HG02798 (cell line): Measurements from ENCODE around the gene ANO3.

Source experiments
- ATAC-seq: cut with Tn5 transposase; IDR thresholded peaks from one replicate; pipeline ENCODE4 v1.9.1; 2021; ENCODE audit warnings: mild to moderate bottlenecking; ENCODE audit not compliant: unreplicated experiment, poor library complexity

The ANO3 gene

DNA sequence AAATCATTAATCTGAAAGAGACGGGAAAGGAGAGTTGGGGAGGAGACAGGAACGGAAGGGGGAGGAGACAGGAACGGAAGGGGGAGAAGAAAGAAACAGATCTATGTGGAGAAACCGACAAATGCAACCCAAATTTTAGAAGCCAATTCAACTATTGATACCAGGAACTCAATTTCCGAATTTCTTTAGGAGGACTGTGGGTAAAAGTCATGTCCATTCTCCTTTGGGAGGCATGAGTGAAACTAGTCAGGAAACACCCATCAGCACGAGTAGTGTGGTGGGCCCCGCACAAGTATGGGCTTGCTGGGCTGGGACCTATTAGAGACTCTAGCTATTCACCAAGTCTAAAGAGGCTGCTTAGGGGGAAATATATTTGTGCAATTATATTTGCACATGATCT is 18.1 kb downstream of the ANO3 start:
- ATAC-seq: no peak

DNA sequence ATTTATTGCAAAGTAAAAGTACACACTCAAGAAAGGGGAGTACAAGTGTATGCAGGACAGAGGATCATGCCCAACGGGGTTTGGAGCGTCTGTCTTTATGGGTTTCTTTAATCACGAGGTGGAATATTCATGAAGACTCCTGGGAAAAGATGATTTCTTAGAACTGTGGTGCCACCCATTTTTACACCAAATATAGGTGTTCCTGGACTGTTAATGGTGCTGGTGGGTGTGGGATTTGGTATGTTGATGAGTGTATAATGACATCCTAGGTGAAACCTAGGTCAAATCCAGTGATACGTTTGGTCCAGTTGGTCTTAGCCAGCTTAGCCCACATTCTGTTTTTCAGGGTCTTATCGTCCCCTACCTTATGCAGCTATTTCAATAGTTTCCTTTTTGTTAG is 21.1 kb downstream of the ANO3 start:
- no peak for ATAC-seq

DNA sequence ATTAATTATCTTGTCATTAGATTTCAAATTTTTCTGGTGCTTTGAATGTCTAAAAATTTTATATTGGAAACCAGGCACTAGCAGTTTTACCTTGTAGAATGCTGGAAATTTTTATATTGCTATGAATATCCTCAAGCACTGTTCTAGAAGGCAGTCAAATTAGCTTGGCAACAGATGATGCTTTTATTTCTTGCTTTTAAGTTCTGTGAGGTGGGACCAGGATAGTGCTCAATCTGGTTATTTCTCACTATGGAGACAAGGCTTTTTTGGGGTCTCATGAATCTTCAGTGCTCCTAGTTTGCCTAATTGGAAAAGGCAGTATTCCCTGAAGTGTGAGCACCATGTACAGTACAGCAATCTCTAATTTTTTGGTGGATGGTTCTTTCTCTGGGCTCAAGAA is 27.1 kb downstream of the ANO3 start:
- ATAC-seq: no peak

DNA sequence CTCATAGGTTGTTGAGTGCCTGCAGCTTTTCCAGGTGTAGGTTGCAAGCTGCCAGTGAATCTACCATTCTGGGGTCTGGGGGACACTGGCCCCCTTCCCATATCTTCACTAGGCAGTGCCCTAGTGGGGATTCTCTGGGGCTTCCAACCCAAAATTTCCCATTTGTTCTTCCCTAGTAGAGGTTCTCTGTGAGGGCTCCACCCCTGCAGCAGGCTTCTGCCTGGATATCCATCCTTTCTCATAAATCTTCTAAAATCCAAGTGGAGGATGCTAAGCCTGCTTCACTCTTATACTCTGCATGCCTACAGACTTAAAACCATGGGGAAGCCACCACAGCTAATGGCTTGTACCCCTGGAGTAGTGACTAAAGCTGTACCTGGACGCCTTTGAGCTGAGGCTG is 33.4 kb downstream of the ANO3 start:
- no peak for ATAC-seq

DNA sequence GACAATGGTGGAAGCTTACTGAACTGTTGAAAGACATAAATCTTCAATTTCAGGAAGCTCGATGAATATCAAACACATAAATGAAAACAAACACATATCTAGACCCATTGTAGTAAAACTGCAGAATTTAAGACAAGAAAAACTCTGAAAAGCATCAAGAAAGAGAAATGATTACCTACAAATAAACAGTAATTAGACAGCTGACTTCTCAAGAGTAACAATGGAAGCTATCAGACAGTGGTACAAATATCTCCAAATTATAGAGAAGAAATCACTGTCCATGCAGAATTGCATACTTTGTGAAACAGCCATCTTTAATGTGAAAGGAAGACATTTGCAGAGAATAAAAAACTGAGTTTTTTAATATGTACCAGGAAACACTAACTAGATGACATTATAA is 45.7 kb downstream of the ANO3 start:
- ATAC-seq: no peak

DNA sequence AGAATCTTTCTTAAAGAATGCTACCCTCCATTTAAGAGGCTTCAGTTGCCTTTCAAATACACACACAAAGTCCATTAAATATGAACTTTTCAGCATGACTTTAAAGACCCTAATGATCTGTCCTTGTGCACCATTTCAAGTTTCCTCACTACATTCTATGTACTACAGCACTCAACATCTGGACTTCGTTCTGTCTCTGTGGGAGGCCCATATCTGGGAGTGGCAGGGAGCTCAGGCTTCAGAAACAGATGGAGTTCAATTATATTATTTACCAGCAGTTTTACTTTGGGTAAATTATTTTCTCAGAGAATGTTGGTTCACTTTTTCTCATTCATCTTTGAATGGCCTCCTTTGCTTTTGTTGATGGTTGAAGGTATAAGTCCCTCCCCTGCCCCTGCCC is 67.4 kb downstream of the ANO3 start:
- no peak for ATAC-seq

DNA sequence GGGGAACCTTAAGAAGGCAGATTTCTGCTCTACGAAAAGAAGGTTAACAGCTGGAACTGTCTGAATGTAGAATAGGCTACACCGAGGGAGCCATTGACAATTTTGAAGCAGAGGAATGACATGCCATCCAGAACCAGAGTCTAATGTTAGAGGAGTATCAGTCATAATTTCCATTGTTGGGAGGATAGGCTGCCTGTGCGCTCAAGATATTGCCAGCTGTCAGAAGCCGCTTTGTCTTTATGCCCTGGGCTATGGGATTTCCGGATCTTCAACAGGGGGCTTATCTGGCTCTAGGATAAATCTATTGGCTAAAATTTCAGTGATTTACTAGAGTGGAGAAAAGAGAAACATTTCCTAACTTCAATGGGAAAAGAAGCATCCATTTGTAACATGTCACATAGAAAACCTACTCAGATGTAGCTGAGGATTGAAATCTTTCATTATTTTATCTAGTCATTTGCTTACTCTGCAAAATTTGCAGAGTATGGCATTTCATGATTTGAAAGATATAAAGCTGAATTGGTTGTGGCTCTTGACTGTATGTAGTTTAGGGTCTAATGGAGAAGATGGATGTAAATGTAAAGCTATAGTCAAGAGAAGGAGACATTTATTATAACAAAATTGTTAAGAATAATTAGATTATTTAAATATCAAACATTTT is 78.9 kb downstream of the ANO3 start:
- no peak for ATAC-seq

DNA sequence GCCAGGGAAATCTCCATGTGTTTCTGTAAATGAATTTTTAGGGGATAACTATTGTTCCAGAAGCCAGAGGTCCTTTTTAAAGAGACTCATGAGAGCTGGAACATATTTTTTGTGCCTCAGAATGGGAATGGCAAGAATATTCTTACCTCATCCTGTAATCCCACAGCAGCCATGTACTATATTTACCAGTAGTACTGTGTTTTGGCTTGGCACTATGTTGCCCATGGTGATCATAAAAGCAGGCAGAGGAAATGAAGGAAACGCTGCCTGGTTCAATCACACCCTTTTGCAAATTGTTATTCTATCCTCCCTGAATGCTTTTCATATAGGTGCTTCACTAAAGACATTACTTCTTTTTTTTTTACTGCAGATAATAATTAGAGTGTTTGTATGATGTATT is 81.0 kb downstream of the ANO3 start:
- ATAC-seq: no peak

DNA sequence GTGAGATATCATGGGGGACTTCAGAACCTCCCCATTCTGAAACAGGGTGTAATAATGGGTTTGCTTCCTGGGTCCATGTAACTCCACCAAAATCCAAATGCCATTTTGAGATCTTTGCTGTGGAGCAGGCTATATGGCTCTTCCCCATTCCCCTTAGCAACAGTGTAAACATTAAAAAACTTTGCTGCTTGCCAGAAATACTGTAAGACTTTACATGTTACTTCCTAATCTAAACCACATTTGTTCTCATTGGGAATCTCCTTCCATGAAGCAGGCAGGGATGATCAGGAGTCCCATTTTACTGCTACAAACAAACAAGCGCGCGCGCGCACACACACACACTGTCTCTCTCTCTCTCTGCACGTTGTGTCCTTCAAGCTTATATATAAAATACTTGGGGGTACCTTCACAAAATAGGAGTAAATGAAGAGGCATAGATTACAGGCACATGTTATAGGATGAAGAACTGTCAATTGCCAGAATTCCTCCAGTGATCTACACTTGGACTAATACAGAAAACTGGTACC is 86.5 kb downstream of the ANO3 start:
- ATAC-seq: no peak

DNA sequence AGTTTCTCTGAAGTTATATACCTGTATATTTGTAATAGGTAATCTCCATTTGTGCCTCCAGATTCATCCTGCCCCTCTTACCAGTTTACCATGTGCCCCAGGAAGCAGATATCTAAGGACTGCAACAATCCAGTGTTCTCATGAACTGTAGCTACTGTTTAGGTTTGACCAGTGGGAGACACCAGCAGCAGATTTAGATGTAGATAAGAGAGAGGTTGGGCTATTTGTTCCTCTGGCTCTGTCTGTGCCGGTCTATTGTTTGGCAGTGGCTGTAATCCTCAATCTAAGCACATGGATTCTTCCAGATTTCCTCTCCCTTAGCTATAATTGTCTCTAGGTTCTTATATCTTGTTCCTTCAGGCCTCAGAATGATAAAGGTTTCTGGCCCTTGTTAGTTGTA is 88.4 kb downstream of the ANO3 start:
- no peak for ATAC-seq

DNA sequence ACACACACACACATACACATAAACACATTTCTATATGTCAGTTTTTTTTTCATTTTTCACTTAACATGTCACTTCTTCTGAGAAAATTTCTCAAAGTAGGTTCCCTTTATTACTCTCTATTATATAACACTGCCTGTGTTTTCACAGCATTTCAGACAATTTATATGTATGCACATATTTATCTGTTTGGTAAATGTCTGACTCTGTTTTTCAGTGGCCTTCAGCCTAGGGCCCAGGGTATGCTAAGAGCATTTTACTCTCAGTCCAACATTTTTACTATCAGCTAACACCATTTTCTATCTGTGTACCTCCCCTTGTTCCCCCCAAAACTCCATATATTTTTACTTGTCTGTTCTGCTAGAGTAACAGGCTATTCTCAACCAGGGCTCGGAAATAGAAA is 92.3 kb downstream of the ANO3 start:
- no peak for ATAC-seq

DNA sequence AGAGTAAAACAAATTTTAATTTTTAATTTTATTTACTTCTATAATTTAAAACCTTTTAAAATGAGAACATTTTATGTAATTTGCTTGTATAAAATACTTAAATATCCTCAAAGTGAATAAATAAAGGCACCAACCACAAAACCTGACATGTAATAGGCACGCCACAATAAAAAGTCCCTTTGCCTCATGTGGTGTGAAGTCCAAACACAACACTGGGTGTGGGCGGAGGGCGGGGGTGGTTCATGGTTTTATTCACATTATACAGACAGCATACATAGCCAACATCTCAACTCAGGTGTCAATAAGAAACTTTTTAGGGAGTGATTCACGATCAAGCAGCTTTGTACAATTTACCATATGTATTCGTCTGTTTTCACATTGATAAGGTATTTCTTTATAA is 107.9 kb downstream of the ANO3 start:
- no peak for ATAC-seq

DNA sequence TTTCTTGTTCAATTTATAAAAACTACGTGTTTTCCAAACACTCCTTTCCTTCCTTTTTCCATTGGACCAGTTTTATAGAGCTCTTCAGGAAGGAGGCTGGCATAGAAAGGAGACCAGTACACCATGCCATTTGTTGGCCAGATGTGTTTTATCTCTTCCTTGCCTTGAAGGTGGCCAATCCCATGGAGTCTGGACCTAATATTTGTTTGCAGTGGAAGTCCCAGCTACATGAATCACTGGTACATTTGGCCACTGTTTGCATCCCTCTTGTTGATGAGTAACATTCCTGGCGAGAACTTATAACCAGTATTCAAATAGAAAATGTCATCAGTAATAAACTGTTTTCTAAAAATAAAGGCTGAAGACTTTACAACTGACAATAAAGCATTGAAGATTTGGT is 110.2 kb downstream of the ANO3 start:
- no peak for ATAC-seq

DNA sequence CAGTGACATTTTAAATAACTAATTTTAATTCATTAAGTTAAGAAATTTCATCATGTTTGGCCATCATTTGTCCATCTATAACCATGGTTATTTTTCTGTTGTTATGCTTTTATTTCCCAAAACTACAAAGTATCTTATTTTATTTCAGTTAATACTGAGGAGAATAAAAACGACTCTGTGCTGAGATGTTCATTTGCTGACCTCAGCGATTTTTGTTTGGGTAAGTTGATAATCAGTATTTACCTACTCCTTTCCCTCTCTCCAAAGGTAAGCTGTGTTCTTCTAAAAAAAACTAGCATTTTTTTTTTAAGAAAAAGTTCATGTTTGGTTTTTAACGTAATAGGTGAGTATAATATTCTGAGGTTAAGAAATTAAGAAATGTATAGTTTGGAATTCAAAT is 111.7 kb downstream of the ANO3 start:
- no peak for ATAC-seq

DNA sequence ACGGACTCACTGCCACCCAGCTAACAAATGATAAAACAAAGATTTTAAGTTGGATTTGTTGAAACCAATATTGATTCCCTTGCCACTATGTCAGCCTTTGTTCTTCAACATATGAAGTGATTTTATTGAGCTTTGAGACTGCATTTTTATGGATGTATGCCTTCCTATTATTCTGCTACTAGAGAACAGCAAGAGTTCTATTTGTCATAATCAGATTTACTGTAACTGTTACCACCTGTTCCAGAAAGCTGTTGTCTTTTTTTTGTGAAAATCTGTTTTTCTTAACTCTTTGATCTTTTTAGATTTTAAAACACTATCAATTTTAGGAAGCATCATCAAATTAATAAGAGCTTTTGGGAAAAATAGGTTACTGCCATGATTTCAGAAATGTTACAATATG is 125.7 kb downstream of the ANO3 start:
- ATAC-seq: no peak

DNA sequence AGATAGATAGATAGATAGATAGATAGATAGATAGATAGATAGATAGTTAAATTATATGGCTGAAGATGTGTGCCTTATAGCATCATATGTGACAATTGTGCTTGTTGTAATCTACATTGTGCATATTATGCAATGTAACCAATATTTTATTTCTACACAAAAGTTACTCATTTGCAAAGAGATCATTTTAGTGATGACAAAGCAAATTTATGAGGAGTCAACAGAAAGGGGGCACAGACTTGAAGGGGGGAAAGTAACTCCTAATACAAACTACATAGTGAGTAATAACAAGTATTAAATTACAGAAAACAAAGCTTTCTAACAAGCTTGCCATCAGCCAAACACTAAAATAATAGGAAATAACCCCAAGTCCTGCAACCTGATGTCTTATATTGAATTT is 133.3 kb downstream of the ANO3 start:
- no peak for ATAC-seq

DNA sequence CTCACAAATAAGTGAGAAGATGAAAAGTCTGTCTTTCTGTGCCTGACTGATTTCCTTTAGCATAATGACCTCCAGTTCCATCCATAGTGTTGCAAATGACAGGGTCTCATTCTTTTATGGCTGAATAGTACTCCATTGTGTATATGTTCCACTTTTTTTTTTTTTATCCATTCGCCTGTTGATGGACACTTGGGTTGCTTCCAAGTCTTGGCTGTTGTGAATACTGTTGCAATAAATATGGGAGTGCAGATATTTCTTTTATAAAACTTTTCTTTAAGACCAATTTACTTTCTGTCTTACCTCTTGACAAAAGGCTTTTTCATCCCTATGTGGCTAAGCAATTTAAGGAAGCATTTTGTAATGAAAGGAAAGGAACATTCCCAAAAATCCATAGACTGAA is 135.6 kb downstream of the ANO3 start:
- no peak for ATAC-seq

DNA sequence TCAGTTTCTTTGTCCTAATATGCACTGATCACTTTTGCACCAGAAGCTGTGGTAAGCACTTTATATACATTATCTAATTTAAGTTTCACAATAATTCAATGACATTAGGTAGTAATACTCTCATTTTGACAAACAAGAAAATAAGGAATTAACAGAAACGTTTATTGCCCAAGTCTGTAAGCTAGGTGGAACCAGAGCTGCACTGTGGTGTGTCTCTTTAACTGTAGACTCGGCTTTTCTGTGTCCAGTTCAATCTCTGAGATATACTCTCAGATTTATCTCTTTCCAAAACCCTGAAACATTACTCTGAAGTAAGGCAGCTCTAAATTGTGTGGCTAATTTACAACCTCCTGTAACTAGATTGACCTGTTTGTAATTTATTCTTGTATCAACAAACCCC is 139.1 kb downstream of the ANO3 start:
- no peak for ATAC-seq

DNA sequence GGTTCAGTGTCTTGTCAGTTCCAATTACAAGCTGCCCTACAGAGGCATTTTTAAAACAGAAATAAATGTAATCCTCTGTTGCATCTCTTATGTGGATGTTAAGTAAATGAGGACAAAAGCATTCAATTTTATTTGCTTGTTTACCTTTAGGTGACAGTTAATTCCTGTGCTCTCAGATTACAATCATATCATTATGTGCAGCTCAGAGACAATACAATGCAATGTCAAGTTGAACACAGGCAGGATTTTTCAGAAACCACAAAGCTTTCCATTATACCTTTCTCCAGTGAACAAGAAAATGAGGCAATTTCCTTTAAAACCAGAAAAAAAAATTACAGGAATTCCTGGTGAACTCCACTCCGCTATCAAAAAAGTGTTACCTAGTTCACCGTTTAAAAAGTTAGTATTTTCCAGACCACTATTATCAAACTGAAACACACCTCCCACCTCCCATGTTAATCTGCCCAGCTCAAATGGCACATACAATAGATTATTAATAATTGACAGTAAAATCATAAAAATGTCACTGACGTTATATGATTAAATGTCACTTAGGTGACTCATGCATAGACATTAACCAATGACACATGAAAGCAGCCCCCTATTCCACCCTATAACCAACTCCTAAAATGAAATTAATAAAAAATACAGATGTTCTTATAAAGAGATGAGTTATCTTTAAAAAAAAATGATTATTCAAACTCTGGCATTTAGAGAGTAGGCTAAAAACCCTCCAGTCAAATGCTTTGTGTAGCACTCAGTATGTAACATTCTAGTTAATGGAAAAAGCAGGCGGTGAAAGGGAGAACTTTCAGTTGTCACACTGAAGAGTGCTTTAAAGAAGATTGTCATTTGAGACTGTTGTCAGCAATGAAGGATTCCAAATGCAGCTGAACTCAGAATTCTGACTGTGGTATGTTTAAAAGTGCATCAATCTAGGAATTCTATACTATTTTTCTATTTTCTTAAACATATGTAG is 141.6 kb downstream of the ANO3 start:
- no peak for ATAC-seq

DNA sequence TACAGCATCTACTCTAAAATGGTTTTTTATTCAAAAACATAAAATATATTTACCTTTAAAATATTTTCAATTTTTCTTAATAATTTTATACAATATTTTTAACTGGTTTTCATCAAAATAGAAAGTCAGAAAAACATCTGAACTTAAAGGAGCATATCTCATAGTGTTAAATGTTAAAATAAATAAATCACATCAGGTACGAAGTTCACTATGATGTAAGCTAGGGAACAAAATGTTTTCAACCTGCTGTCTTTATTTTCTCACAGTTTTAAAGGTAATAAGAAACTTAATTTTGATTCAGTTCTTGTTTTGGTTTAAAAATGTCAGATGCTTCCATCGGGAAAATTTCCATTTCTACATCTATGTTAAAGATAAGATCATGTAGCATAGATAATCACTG is 142.5 kb downstream of the ANO3 start:
- no peak for ATAC-seq

DNA sequence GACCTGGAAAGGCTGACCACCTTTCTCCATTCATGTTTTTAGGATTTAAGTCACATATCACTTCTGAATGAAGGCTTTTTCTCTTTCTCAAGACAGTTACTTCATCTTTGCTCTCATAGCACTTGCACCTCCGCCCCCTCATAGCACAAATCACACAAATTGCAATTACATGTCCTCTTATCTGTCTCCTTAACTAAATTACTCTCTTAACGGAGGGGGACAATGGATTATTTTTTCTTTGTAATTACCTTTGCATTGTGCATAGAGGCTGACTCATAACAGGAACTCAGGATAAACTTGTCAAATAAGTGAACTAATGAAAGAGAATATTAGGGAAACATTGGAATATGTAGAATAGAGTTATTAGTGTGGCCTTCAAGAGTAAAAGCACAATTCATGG is 145.5 kb downstream of the ANO3 start:
- no peak for ATAC-seq

DNA sequence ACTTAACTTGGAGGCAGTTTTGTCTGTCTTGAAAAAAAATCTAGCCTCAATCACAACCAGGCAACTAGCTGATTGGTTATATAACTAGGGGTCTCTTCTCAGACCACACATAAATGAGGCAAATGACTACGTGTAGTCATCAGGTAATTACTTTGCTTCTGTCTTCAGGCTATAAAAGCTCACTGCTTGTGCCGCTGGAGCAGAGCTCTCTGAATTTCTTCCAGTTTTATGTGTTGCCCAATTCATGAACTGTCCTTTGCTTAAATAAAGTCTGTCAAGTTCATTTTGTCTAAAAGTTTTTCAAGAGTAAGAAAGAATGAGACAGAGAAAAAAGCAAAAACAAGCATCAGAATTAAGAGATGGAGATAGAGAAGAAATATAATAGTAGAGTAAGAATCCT is 146.8 kb downstream of the ANO3 start:
- ATAC-seq: no peak
